GM19035 (cell line): ENCODE data around the gene SLC38A2.

Experiments
- ATAC-seq: cut with Tn5 transposase; IDR thresholded peaks from one replicate; pipeline ENCODE4 v1.9.1; 2021; ENCODE audit not compliant: unreplicated experiment

The SLC38A2 gene

DNA sequence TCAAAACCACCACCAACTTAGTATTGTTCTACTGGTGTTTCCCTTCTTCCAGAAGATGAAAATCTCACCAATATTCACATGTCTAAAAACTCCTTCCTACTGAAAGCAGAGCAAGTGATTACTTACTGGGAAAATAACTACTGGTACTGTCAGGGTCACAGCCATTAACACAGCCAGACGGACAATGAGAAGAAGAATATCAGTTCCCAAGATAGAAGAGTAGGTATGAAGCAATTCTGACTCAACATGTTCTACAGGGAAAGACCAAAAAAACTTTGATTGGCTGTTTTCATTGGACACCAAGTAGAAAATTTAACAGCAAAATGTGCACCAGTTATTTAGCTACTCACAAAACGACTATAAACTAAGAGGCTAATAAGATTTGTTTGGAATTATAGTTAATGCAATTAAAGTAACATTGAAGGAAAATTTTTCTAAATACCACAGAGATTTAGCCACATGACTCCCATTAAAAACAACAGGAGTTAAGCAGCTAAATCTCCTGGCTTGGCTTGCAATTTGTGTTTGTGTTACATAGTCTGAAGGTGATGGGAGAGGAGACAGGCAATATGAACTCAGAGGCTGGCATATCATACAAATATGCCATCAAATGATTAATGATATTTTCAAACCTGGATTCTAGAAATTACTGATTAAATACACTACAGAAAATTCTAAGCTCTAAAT, 9.5 kb downstream of the SLC38A2 start:
- no peak for ATAC-seq

- no peak for ATAC-seq
These were observed 10.9 kb downstream of the SLC38A2 start for GRCh38 chr12:46361667-46362034.

DNA sequence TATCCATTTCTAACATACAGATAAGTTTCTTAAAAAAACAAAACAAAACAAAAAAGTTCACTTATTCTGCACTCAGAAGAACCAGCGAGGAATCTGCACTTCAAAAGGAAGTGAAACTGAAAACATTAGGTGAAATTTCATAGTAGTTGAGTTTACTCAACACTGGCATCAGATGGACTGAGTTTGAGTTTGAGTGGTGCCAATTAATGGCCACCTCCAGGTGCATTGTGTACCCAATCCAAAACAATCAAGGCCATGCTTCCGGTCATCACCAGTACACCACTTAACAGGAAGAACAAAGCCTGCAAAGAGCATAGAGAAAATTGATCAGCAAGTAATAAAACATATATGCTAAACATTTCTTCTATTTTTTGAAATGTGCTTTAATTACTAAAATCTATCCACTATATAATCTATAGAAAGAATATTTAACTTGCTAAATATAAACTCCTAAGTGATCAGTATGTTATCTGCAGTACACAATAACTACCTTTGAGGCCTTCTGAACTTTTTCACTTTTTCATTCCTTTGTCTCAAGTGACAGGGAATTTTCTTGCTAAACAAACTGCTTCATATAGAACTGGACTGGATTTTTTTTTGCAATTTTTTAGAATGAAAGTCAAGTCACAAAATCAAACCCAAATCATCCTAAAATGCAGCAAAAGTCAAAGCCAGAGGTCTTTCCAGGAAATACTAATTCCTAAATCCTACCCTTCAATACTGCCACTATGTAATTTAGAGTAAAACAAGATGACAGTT, 11.5 kb downstream of the SLC38A2 start:
- no peak for ATAC-seq

- ATAC-seq = no peak
These were observed 12.2 kb downstream of the SLC38A2 start for GRCh38 chr12:46360370-46360769.

DNA sequence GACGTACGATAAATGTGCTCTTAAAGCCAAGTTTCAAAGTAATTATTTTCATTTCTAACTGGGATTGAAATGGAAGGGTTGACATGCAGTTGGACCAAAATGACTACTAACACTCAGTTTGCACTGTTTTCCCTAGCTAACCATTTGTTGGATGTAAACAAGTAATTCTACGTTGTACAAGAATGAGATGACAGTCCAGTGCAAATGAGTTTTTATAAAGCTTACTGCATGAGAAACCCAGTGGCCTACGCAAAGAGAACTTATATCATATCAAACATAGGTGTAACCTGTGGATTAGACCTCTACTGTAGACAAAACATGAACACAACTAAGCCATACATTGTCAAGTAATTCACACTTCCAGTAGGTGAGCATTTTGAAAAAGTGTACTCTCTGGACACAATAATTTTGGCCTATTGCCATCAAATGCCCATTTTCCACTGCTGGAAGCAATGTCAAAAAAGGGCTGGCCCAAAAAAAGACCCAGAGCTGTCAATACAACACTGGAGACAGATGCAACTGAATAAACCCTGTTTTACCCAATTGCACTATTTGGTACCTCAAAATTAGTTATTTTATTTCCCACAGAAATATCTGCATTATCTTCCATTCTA, 12.8 kb downstream of the SLC38A2 start:
- ATAC-seq = no peak

- ATAC-seq = no peak
These were observed 13.5 kb downstream of the SLC38A2 start for GRCh38 chr12:46358791-46359666.

DNA sequence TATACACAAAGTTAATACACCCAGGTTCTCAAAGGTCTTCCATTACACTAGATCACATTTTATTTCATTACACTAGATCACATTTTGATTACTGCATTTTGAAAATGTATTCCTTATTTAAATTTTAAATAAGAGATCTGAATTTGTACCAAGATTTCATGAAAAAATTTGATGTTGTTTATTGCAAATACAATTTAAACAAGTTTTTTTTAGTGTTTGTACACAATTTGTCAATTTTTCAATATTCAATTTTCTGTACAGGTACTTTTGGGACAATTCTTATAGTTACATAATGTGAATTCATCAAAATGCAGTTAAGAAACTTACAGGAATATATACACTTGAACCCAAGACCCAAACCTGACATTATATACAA, 14.3 kb downstream of the SLC38A2 start:
- ATAC-seq = no peak

DNA sequence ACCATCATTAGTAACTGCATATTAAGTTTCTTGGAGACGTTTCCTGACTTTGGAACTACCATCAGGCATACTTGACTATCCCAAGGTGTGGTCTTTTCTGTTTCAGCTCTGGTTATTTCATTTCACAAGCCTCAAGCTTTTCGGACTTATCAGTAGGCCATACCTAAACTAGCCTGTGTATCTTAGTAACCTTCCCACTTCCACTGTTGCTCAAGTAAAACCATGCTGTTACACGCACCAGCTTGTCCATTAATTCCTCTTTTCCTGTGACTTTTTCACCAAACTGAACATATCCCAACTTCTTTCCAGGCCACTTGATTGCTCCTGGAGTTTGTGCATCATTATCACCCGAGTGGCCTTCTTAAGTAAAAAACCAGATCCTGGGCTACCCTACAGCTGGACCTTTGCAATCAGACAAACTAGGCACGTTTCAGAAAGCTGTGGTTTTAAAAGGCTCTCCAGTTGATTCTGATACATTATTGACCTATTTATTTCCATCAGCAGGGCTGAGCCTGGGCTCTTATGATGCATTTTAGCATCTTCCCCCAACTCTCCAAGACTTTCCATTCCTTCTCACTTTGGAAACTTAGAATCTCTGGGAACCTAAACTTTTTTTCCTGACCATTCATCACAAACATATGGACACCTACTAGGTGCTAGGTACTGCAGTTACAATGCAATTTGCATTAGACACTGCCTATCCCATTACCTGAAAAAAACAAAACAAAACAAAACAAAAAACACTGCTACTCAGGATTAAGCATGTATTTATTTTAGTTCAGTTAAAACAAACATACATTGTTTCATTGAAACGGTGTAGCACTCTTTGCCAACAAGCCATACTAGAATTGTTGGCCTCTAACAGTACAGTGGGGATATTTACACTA, 14.9 kb downstream of the SLC38A2 start:
- ATAC-seq = no peak

GRCh38 chr12:46356655-46357437, 15.7 kb downstream of the SLC38A2 start:
- no peak for ATAC-seq

GRCh38 chr12:46354802-46355199, 17.8 kb downstream of the SLC38A2 start:
- no peak for ATAC-seq

- ATAC-seq = no peak
These were observed 18.3 kb downstream of the SLC38A2 start for GRCh38 chr12:46354111-46354801.

DNA sequence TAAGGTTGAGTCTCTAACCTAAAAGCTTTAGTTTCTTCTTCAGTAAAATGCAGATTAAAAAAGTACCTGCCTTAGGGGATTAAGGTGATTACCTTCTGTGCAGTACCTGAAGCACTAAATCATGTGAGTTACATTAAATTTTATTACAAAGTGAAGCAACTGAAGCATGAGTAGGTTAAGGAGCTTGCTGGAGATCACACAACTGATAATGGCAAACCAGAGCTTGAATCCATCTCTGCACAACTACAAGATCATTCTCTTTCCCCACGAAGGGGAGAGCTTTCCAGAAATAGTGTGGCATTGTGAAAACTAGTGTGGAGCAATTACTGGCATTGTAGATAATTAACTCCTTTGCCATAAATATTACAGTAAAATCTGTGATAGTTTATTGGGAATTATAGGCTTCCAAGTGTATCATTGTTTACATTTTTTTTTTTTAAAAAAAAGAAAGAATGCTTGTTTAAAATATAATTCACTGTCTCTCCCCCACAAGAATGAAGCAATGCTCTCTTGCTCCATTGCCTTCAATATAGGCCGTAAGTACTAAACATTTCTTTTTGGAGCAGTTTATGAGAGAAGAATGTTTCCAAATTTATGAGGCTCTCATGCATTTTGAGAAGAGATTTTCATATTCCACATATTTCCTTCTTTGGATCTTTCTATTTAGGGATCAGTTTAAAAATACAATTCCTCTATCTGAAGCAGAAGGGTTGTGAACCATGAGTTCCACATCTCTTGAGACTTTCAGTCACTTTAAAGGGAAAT, 20.5 kb downstream of the SLC38A2 start:
- ATAC-seq = no peak

DNA sequence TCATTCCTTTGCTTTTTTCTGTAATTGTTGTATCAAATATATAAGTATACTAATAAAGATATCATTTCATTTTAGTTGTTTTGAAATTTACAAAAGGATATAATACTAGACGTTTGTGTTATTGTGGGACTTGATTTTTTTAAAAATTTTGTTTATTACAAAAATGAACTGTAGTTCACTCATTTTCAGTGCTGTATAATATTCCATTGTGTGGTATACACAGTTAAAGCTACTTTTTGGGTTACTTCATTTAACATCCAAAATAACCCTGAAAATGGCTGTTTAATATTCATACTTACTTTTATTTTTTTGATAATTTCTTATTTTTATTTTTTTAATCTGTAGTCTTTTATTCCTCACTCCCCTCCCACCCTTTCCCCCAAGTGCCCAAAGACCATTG, 21.4 kb downstream of the SLC38A2 start:
- no peak for ATAC-seq

- ATAC-seq = no peak
These were observed 23.3 kb downstream of the SLC38A2 start for GRCh38 chr12:46349253-46349652.

GRCh38 chr12:46343118-46343852, 29.3 kb downstream of the SLC38A2 start:
- no peak for ATAC-seq

- peak; percentile 71 for ATAC-seq
These were observed 30.0 kb downstream of the SLC38A2 start for GRCh38 chr12:46342562-46343033.

DNA sequence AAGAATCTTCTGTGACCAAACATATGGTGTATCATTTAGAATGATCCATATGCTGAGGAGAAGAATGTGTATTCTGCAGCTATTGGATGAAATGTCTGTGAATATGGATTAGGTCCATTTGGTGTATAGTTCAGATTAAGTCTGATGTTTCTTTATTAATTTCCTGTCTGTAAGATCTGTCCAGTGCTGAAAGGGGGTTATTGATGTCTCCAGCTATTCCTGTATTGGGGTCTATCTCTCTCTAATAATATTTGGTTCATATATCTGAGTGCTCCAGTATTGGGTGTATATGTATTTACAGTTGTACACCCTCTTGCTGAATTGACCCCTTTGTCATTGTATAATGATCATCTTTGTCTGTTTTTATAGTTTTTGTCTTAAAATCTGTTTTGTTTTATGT, 33.5 kb downstream of the SLC38A2 start:
- no peak for ATAC-seq
